K562 (cell line): ENCODE results near the gene A4GALT. TPM values are rescaled to one million over a fixed set of nuclear protein-coding genes. Genes with fewer than 3 reads are reported as not detected.

Experiments
- CHD1 ChIP-seq: fragments of 200-600 bp; sonication (generic); IDR thresholded peaks from one replicate; pipeline ENCODE4 v1.6.1; 2012; ENCODE audit warnings: mild to moderate bottlenecking, moderate library complexity, low read length, inconsistent platforms
- E2F6 ChIP-seq, 2 experiments: IDR thresholded peaks; 2 replicates each; pipeline ENCODE4 v1.6.1; 2011; ENCODE audit warnings: borderline replicate concordance in 1 of 2, control low read depth in 1 of 2, low read depth in 1 of 2, low read length in 1 of 2, mild to moderate bottlenecking in 1 of 2, mixed read lengths in 1 of 2, moderate library complexity in 1 of 2; ENCODE audit not compliant: insufficient read depth in 1 of 2, insufficient read length in 1 of 2, poor library complexity in 1 of 2, severe bottlenecking in 1 of 2; ENCODE audit errors: extremely low read depth in 1 of 2
- KDM5B ChIP-seq: fragments of 200-600 bp; sonication (generic); IDR thresholded peaks from 2 replicates; pipeline ENCODE4 v1.6.1; 2012; ENCODE audit warnings: low read depth, mild to moderate bottlenecking, moderate library complexity, low read length, control low read depth, inconsistent platforms; ENCODE audit not compliant: insufficient replicate concordance
- RCOR1 ChIP-seq, 2 experiments: IDR thresholded peaks; 2 replicates each; pipeline ENCODE4 v1.6.1; 2012; ENCODE audit warnings: low read depth in 2 of 2, low read length in 2 of 2, borderline replicate concordance in 1 of 2, improper control_type of control experiment in 1 of 2
- SUPT5H ChIP-seq: fragments of 450-650 bp; IDR thresholded peaks from 2 replicates; pipeline ENCODE4 v1.6.1; 2016
- THRA ChIP-seq: fragments of 450-650 bp; IDR thresholded peaks from 2 replicates; pipeline ENCODE4 v1.6.1; 2017; ENCODE audit warnings: mild to moderate bottlenecking, moderate library complexity
- ZNF699 ChIP-seq: fragments of 250-450 bp; sonication (Bioruptor Pico); IDR thresholded peaks from 2 replicates; pipeline ENCODE4 v1.8.0; 2021; ENCODE audit warnings: mild to moderate bottlenecking, moderate library complexity; ENCODE audit not compliant: insufficient replicate concordance
- ZNF764 ChIP-seq: fragments of 250-450 bp; sonication (Bioruptor Pico); IDR thresholded peaks from 2 replicates; pipeline ENCODE4 v1.4.0; 2020; ENCODE audit warnings: low read depth, mild to moderate bottlenecking, moderate library complexity
- polyA plus RNA-seq, 8 experiments: library from polyadenylated mRNA; depleted of rRNA in 4 of 8; stranded (reverse) in 5 of 8; unstranded in 3 of 8; fragments of >200 nt; fragmentation: Nextera tagmentation in 2 of 8; fragmentation: Illumina TruSeq in 1 of 8; extraction: Ambion mirVana in 2 of 8; extraction: Trizol in 1 of 8; gene quantifications; 2 replicates each; pipeline versions ENCODE4 v1.2.1 to v1.2.3, GENCODE V29; 2011 to 2014; ENCODE audit warnings: inconsistent platforms in 1 of 8, missing spikeins in 1 of 8
- total RNA-seq, 7 experiments: library from RNA; depleted of rRNA in 6 of 7; stranded (reverse); fragments of >200 nt in 6 of 7; fragmentation: Illumina TruSeq in 2 of 7; extraction: Trizol in 2 of 7; gene quantifications; 2 replicates each; pipeline versions ENCODE4 v1.2.1 to v1.2.3, GENCODE V29; 2011 to 2021; ENCODE audit warnings: low replicate concordance in 1 of 7
- TF ChIP-seq, protein P1 (sequence below): fragments of 200-800 bp; sonication (Bioruptor generic); IDR thresholded peaks from 2 replicates; pipeline ENCODE4 v1.6.1; 2016; ENCODE audit warnings: missing genetic modification characterization, missing compliant biosample characterization
- TF ChIP-seq, protein P2 (sequence below): IDR thresholded peaks from 3 replicates; pipeline ENCODE4 v1.6.1; 2011; ENCODE audit warnings: borderline replicate concordance, mild to moderate bottlenecking, moderate library complexity; ENCODE audit not compliant: insufficient read length; ENCODE audit errors: extremely low read depth
- TF ChIP-seq, protein P3 (sequence below): fragments of 250-450 bp; sonication (Bioruptor Pico); IDR thresholded peaks from 2 replicates; pipeline ENCODE4 v1.6.1; 2021; ENCODE audit warnings: mild to moderate bottlenecking

Gene A4GALT
- total and polyA plus RNA-seq, 9 of the 15 experiments (the other 6 are each of a cell fraction or from before 2014, with no cell fraction given), result 0.07 to 0.11 TPM; not detected in 7

- TF ChIP-seq ZNF764 (CRISPR knock-in tag), result no peak
- TF ChIP-seq CHD1, result no peak
- TF ChIP-seq, protein P1, sequence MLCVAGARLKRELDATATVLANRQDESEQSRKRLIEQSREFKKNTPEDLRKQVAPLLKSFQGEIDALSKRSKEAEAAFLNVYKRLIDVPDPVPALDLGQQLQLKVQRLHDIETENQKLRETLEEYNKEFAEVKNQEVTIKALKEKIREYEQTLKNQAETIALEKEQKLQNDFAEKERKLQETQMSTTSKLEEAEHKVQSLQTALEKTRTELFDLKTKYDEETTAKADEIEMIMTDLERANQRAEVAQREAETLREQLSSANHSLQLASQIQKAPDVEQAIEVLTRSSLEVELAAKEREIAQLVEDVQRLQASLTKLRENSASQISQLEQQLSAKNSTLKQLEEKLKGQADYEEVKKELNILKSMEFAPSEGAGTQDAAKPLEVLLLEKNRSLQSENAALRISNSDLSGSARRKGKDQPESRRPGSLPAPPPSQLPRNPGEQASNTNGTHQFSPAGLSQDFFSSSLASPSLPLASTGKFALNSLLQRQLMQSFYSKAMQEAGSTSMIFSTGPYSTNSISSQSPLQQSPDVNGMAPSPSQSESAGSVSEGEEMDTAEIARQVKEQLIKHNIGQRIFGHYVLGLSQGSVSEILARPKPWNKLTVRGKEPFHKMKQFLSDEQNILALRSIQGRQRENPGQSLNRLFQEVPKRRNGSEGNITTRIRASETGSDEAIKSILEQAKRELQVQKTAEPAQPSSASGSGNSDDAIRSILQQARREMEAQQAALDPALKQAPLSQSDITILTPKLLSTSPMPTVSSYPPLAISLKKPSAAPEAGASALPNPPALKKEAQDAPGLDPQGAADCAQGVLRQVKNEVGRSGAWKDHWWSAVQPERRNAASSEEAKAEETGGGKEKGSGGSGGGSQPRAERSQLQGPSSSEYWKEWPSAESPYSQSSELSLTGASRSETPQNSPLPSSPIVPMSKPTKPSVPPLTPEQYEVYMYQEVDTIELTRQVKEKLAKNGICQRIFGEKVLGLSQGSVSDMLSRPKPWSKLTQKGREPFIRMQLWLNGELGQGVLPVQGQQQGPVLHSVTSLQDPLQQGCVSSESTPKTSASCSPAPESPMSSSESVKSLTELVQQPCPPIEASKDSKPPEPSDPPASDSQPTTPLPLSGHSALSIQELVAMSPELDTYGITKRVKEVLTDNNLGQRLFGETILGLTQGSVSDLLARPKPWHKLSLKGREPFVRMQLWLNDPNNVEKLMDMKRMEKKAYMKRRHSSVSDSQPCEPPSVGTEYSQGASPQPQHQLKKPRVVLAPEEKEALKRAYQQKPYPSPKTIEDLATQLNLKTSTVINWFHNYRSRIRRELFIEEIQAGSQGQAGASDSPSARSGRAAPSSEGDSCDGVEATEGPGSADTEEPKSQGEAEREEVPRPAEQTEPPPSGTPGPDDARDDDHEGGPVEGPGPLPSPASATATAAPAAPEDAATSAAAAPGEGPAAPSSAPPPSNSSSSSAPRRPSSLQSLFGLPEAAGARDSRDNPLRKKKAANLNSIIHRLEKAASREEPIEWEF (CRISPR knock-in tag), result no peak
- TF ChIP-seq, protein P2, sequence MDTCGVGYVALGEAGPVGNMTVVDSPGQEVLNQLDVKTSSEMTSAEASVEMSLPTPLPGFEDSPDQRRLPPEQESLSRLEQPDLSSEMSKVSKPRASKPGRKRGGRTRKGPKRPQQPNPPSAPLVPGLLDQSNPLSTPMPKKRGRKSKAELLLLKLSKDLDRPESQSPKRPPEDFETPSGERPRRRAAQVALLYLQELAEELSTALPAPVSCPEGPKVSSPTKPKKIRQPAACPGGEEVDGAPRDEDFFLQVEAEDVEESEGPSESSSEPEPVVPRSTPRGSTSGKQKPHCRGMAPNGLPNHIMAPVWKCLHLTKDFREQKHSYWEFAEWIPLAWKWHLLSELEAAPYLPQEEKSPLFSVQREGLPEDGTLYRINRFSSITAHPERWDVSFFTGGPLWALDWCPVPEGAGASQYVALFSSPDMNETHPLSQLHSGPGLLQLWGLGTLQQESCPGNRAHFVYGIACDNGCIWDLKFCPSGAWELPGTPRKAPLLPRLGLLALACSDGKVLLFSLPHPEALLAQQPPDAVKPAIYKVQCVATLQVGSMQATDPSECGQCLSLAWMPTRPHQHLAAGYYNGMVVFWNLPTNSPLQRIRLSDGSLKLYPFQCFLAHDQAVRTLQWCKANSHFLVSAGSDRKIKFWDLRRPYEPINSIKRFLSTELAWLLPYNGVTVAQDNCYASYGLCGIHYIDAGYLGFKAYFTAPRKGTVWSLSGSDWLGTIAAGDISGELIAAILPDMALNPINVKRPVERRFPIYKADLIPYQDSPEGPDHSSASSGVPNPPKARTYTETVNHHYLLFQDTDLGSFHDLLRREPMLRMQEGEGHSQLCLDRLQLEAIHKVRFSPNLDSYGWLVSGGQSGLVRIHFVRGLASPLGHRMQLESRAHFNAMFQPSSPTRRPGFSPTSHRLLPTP, result no peak
- peak in 1 of 2 experiments; percentile 4 for TF ChIP-seq E2F6 (IDR thresholded peaks at IDR 0.05; ENCODE audit: borderline replicate concordance in 1 of 2, extremely low read depth in 1 of 2, insufficient read depth in 1 of 2, insufficient read length in 1 of 2, low read depth in 1 of 2, low read length in 1 of 2, poor library complexity in 1 of 2, severe bottlenecking in 1 of 2)
- TF ChIP-seq SUPT5H, result 0 out of 2 replicates have a peak, but pooled peaks have one; percentile 29
- TF ChIP-seq KDM5B, result peak; percentile 49
- TF ChIP-seq, protein P3, sequence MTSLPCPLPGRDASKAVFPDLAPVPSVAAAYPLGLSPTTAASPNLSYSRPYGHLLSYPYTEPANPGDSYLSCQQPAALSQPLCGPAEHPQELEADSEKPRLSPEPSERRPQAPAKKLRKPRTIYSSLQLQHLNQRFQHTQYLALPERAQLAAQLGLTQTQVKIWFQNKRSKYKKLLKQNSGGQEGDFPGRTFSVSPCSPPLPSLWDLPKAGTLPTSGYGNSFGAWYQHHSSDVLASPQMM (CRISPR knock-in tag), result no peak
- TF ChIP-seq ZNF699 (CRISPR knock-in tag), result no peak
- no peak for TF ChIP-seq THRA
- TF ChIP-seq RCOR1 (IDR thresholded peaks at IDR 0.05; ENCODE audit: borderline replicate concordance in 1 of 2, low read depth in 2 of 2, low read length in 2 of 2), result no peak
These were observed 72.1 kb downstream of the A4GALT start (continued) for GRCh38 chr22:42648368-42649245.
